ENCODE data around the gene TEX261. TPM values are rescaled to one million over a fixed set of nuclear protein-coding genes. Genes with fewer than 3 reads are reported as not detected.

The TEX261 gene
- polyA plus RNA-seq, 1 of the 3 experiments (the other 2 are of a cell fraction) = 44.3 TPM

- Histone ChIP-seq H3K9ac (no peak overlapping the region), H3K4me1 (ENCODE audit: control insufficient read depth in 1 of 2, insufficient read depth in 2 of 2, low read depth in 1 of 2, low read length in 1 of 2) (peaks cover 3 to 6% of the 10 kb centered on the region in 2 experiments; a peak in 3 of 4 replicates), H3K36me3 (replicated peaks in 1 of 2; ENCODE audit: control insufficient read depth in 1 of 2, insufficient read depth in 2 of 2, low read length in 1 of 2) (peaks cover 0 to 3% of the 10 kb centered on the region in 2 experiments), H3K27ac (ENCODE audit: low read depth in 2 of 2, low read length in 1 of 2) (no peak overlapping the region), H2AFZ (ENCODE audit: low read depth) (no peak overlapping the region), H4K20me1 (ENCODE audit: insufficient read depth) (no peaks in the 10 kb centered on the region), H3K9me2 (no peaks in the 10 kb centered on the region), H3K9me3 (no peaks in the 10 kb centered on the region), H3F3A (replicated peaks; ENCODE audit: insufficient read depth) (no peaks in the 10 kb centered on the region), H3K27me3 (ENCODE audit: insufficient read depth) (no peaks in the 10 kb centered on the region), H3K4me3 (ENCODE audit: low read depth in 2 of 2, low read length in 1 of 2) (no peak overlapping the region), H3K4me2 (no peak overlapping the region), H3K79me2 (ENCODE audit: insufficient read depth) (no peaks in the 10 kb centered on the region)
- CTCF ChIA-PET = interaction anchor here (3.9 to 7.3 kb wide), 2 partner anchors 14 kb away, joined by 33 to 41 read pairs; no protein-coding TSS in a partner anchor
- no peak for TF ChIP-seq MAX (IDR thresholded peaks at IDR 0.05; ENCODE audit: low read depth)
- TF ChIP-seq FOXJ3 (CRISPR knock-in tag; IDR thresholded peaks at IDR 0.05) = no peak
- TF ChIP-seq POLR2AphosphoS5 (IDR thresholded peaks at IDR 0.05; ENCODE audit: low read depth, low read length) = no peak
- TF ChIP-seq ZBTB33 (IDR thresholded peaks at IDR 0.05; ENCODE audit: borderline replicate concordance, low read depth) = no peak
- TF ChIP-seq TAF1 (IDR thresholded peaks at IDR 0.05; ENCODE audit: borderline replicate concordance, low read depth, low read length) = no peak
- no peak for TF ChIP-seq ELF1 (IDR thresholded peaks at IDR 0.05)
- TF ChIP-seq GATA2 (CRISPR knock-in tag; IDR thresholded peaks at IDR 0.05) = no peak
- TF ChIP-seq, protein P1, sequence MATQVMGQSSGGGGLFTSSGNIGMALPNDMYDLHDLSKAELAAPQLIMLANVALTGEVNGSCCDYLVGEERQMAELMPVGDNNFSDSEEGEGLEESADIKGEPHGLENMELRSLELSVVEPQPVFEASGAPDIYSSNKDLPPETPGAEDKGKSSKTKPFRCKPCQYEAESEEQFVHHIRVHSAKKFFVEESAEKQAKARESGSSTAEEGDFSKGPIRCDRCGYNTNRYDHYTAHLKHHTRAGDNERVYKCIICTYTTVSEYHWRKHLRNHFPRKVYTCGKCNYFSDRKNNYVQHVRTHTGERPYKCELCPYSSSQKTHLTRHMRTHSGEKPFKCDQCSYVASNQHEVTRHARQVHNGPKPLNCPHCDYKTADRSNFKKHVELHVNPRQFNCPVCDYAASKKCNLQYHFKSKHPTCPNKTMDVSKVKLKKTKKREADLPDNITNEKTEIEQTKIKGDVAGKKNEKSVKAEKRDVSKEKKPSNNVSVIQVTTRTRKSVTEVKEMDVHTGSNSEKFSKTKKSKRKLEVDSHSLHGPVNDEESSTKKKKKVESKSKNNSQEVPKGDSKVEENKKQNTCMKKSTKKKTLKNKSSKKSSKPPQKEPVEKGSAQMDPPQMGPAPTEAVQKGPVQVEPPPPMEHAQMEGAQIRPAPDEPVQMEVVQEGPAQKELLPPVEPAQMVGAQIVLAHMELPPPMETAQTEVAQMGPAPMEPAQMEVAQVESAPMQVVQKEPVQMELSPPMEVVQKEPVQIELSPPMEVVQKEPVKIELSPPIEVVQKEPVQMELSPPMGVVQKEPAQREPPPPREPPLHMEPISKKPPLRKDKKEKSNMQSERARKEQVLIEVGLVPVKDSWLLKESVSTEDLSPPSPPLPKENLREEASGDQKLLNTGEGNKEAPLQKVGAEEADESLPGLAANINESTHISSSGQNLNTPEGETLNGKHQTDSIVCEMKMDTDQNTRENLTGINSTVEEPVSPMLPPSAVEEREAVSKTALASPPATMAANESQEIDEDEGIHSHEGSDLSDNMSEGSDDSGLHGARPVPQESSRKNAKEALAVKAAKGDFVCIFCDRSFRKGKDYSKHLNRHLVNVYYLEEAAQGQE (IDR thresholded peaks at IDR 0.05; ENCODE audit: low read depth, low read length) = no peak
- TF ChIP-seq IRF3 (IDR thresholded peaks at IDR 0.05; ENCODE audit: low read depth, low read length) = no peak
- TF ChIP-seq, protein P2, sequence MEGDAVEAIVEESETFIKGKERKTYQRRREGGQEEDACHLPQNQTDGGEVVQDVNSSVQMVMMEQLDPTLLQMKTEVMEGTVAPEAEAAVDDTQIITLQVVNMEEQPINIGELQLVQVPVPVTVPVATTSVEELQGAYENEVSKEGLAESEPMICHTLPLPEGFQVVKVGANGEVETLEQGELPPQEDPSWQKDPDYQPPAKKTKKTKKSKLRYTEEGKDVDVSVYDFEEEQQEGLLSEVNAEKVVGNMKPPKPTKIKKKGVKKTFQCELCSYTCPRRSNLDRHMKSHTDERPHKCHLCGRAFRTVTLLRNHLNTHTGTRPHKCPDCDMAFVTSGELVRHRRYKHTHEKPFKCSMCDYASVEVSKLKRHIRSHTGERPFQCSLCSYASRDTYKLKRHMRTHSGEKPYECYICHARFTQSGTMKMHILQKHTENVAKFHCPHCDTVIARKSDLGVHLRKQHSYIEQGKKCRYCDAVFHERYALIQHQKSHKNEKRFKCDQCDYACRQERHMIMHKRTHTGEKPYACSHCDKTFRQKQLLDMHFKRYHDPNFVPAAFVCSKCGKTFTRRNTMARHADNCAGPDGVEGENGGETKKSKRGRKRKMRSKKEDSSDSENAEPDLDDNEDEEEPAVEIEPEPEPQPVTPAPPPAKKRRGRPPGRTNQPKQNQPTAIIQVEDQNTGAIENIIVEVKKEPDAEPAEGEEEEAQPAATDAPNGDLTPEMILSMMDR (IDR thresholded peaks at IDR 0.05) = no peak
- no peak for TF ChIP-seq MXI1 (IDR thresholded peaks at IDR 0.05; ENCODE audit: low read depth, low read length)
- no peak for TF ChIP-seq CHD2 (IDR thresholded peaks at IDR 0.05; ENCODE audit: low read length, partially characterized antibody)
- no peak for TF ChIP-seq FOSL2 (IDR thresholded peaks at IDR 0.05; ENCODE audit: borderline replicate concordance, low read depth)
- TF ChIP-seq RCOR1 (IDR thresholded peaks at IDR 0.05; ENCODE audit: low read length) = no peak
- TF ChIP-seq FOXM1 (IDR thresholded peaks at IDR 0.05; ENCODE audit: low read depth) = no peak
- no peak for TF ChIP-seq GABPA (IDR thresholded peaks at IDR 0.05; ENCODE audit: low read depth)
- no peak for TF ChIP-seq RFX5 (IDR thresholded peaks at IDR 0.05; ENCODE audit: low read length)
- no peak for TF ChIP-seq TCF12 (IDR thresholded peaks at IDR 0.05)
- no peak for TF ChIP-seq MEF2A (IDR thresholded peaks at IDR 0.05; ENCODE audit: borderline replicate concordance, low read depth)
- POLR2A ChIA-PET = no interaction called here
- WGBS (ENCODE audit: low lambda C conversion rate) = 90% methylated on average over 3 of the region's 9 CpGs
- no peak for DNase-seq
Observed at GRCh38 chr2:70979626-70980025, 15.0 kb downstream of the TEX261 start.
